Activated CD8-positive, alpha-beta T cell treated with anti-CD3 and anti-CD28 coated beads, Interleukin-2, amount 10 ng/mL, durations not matched to agents 7 days and 5 days (primary cell): Measurements from ENCODE around the gene EGLN1. TPM values are rescaled to one million over a fixed set of nuclear protein-coding genes. Genes with fewer than 3 reads are reported as not detected.

Source experiments
- ATAC-seq: fragments of 150-1000 bp; cut with Tn5 transposase; one replicate; pipeline ENCODE4 v1.10.0; 2021; ENCODE audit warnings: moderate library complexity
- CTCF ChIA-PET: fragments of 350-600 bp; sonication (Branson Sonifier 250); formaldehyde crosslinking; loops from one replicate; lab custom pipeline; 2021; ENCODE audit warnings: antibody characterized with exemption; lab: Charles Lee
- POLR2A ChIA-PET: fragments of 350-600 bp; sonication (Branson Sonifier 250); formaldehyde crosslinking; loops from one replicate; lab custom pipeline; 2021; ENCODE audit warnings: antibody characterized with exemption; lab: Charles Lee
- DNase-seq: peaks from one replicate; pipeline ENCODE4 v3.0.0-alpha.2; 2020
- H3K27ac Mint-ChIP-seq: one replicate; pipeline ENCODE4 v1.8.0; 2021; ENCODE audit warnings: mild to moderate bottlenecking, mixed read lengths
- H3K27me3 Mint-ChIP-seq: one replicate; pipeline ENCODE4 v1.8.0; 2021; ENCODE audit warnings: low read depth, mixed read lengths
- H3K36me3 Mint-ChIP-seq: one replicate; pipeline ENCODE4 v1.8.0; 2021; ENCODE audit warnings: low read depth, mixed read lengths
- H3K4me1 Mint-ChIP-seq: one replicate; pipeline ENCODE4 v1.8.0; 2021; ENCODE audit warnings: low read depth, mixed read lengths
- H3K4me3 Mint-ChIP-seq: one replicate; pipeline ENCODE4 v1.8.0; 2021; ENCODE audit warnings: mild to moderate bottlenecking, mixed read lengths
- H3K9me3 Mint-ChIP-seq: one replicate; pipeline ENCODE4 v1.8.0; 2022; ENCODE audit warnings: mixed read lengths; ENCODE audit not compliant: insufficient read depth
- total RNA-seq, 2 experiments: library from RNA; stranded (reverse); gene quantifications; one replicate each; pipeline ENCODE4 v1.2.3, GENCODE V29; 2021

Gene EGLN1
- total RNA-seq, 2 experiments from 2014 or later = 30.5 to 32.6 TPM

- ChIA-PET POLR2A (interaction anchor here (0.6 to 0.7 kb wide), 2 partner anchors 12 to 658 kb away, joined by 3 read pairs; partner anchors contain the start of gene EGLN1), CTCF (interaction anchor here (0.8 kb wide), 1 partner anchor 9 kb away, joined by 4 read pairs; no protein-coding TSS in a partner anchor)
- Mint-ChIP-seq H3K27me3 (no peaks in the 10 kb centered on the region), H3K36me3 (peaks cover 34% of the 10 kb centered on the region), H3K9me3 (no peaks in the 10 kb centered on the region), H3K4me1 (peaks cover 29% of the 10 kb centered on the region), H3K4me3 (no peak overlapping the region), H3K27ac (no peak overlapping the region)
- no peak for DNase-seq
- no peak for ATAC-seq
Observed at GRCh38 chr1:231410036-231410612, 12.0 kb downstream of the EGLN1 start.

- ChIA-PET POLR2A (no interaction called here), CTCF (no interaction called here)
- DNase-seq (no peak), ATAC-seq (no peak)
- Mint-ChIP-seq H3K27me3 (no peaks in the 10 kb centered on the region), H3K4me1 (peaks cover 20% of the 10 kb centered on the region), H3K36me3 (peaks cover 28% of the 10 kb centered on the region), H3K27ac (no peak overlapping the region), H3K9me3 (no peaks in the 10 kb centered on the region), H3K4me3 (no peak overlapping the region)
Observed at GRCh38 chr1:231408528-231409094, 13.5 kb downstream of the EGLN1 start.

GRCh38 chr1:231407547-231408396 lies 14.3 kb downstream of the EGLN1 start:
- no peak for DNase-seq
- H3K4me1 Mint-ChIP-seq = peaks cover 12% of the 10 kb centered on the region
- H3K36me3 Mint-ChIP-seq = peaks cover 21% of the 10 kb centered on the region
- H3K9me3 Mint-ChIP-seq = no peaks in the 10 kb centered on the region
- ChIA-PET CTCF (interaction anchor here (1.5 kb wide), 1 partner anchor 13 kb away, joined by 3 read pairs; no protein-coding TSS in a partner anchor), POLR2A (no interaction called here)
- H3K27me3 Mint-ChIP-seq = no peaks in the 10 kb centered on the region
- no peak overlapping the region for H3K4me3 Mint-ChIP-seq
- ATAC-seq = no peak
- H3K27ac Mint-ChIP-seq = no peak overlapping the region

- H3K27ac Mint-ChIP-seq = no peak overlapping the region
- peaks cover 6% of the 10 kb centered on the region for H3K4me1 Mint-ChIP-seq
- no peaks in the 10 kb centered on the region for H3K9me3 Mint-ChIP-seq
- no peak for DNase-seq
- ATAC-seq = no peak
- CTCF ChIA-PET = interaction anchor here (1.5 kb wide), 1 partner anchor 13 kb away, joined by 3 read pairs; no protein-coding TSS in a partner anchor
- H3K27me3 Mint-ChIP-seq = no peaks in the 10 kb centered on the region
- no peak overlapping the region for H3K4me3 Mint-ChIP-seq
- peaks cover 14% of the 10 kb centered on the region for H3K36me3 Mint-ChIP-seq
- POLR2A ChIA-PET = no interaction called here
Observed at GRCh38 chr1:231407049-231407448, 15.0 kb downstream of the EGLN1 start.

GRCh38 chr1:231404318-231404717 lies 17.8 kb downstream of the EGLN1 start:
- H3K4me3 Mint-ChIP-seq = no peak overlapping the region
- no peaks in the 10 kb centered on the region for H3K9me3 Mint-ChIP-seq
- peaks cover 14% of the 10 kb centered on the region for H3K36me3 Mint-ChIP-seq
- ChIA-PET POLR2A (no interaction called here), CTCF (no interaction called here)
- no peak for ATAC-seq
- DNase-seq = no peak
- no peaks in the 10 kb centered on the region for H3K27me3 Mint-ChIP-seq
- no peak overlapping the region for H3K27ac Mint-ChIP-seq
- H3K4me1 Mint-ChIP-seq = peaks cover 2% of the 10 kb centered on the region

GRCh38 chr1:231401478-231401877 lies 20.6 kb downstream of the EGLN1 start:
- Mint-ChIP-seq H3K4me1 (peaks cover 2% of the 10 kb centered on the region), H3K36me3 (peaks cover 15% of the 10 kb centered on the region), H3K9me3 (no peaks in the 10 kb centered on the region), H3K27ac (no peak overlapping the region), H3K4me3 (no peak overlapping the region), H3K27me3 (no peaks in the 10 kb centered on the region)
- CTCF ChIA-PET = interaction anchor here (1.4 to 2.0 kb wide), 3 partner anchors 9 to 189 kb away, joined by 4 to 5 read pairs (median 4); no protein-coding TSS in a partner anchor
- POLR2A ChIA-PET = no interaction called here
- DNase-seq (no peak), ATAC-seq (no peak)

- Mint-ChIP-seq H3K27ac (no peak overlapping the region), H3K4me1 (peaks cover 6% of the 10 kb centered on the region), H3K4me3 (no peak overlapping the region), H3K9me3 (no peaks in the 10 kb centered on the region), H3K36me3 (peaks cover 7% of the 10 kb centered on the region), H3K27me3 (no peaks in the 10 kb centered on the region)
- no peak for ATAC-seq
- ChIA-PET POLR2A (no interaction called here), CTCF (no interaction called here)
- no peak for DNase-seq
Observed at GRCh38 chr1:231397886-231398671, 24.0 kb downstream of the EGLN1 start.

- DNase-seq (no peak), ATAC-seq (no peak)
- ChIA-PET CTCF (no interaction called here), POLR2A (interaction anchor here (0.5 kb wide), 1 partner anchor 1764 kb away, joined by 3 read pairs; no protein-coding TSS in a partner anchor)
- Mint-ChIP-seq H3K4me1 (peaks cover 6% of the 10 kb centered on the region), H3K27ac (no peak overlapping the region), H3K36me3 (peaks cover 10% of the 10 kb centered on the region), H3K27me3 (no peaks in the 10 kb centered on the region), H3K4me3 (no peak overlapping the region), H3K9me3 (no peaks in the 10 kb centered on the region)
Observed at GRCh38 chr1:231396643-231397042, 25.4 kb downstream of the EGLN1 start.

GRCh38 chr1:231395998-231396390 lies 26.1 kb downstream of the EGLN1 start:
- Mint-ChIP-seq H3K9me3 (no peaks in the 10 kb centered on the region), H3K4me1 (peaks cover 8% of the 10 kb centered on the region), H3K27me3 (no peaks in the 10 kb centered on the region), H3K36me3 (peaks cover 11% of the 10 kb centered on the region), H3K4me3 (no peak overlapping the region), H3K27ac (no peak overlapping the region)
- ATAC-seq = no peak
- DNase-seq = no peak
- POLR2A ChIA-PET = no interaction called here
- CTCF ChIA-PET = no interaction called here

- Mint-ChIP-seq H3K27ac (no peak overlapping the region), H3K4me1 (peaks cover 11% of the 10 kb centered on the region)
- CTCF ChIA-PET = no interaction called here
Observed at GRCh38 chr1:231395076-231395997, 26.8 kb downstream of the EGLN1 start.

More at GRCh38 chr1:231395076-231395997, 26.8 kb downstream of the EGLN1 start:
- no peaks in the 10 kb centered on the region for H3K9me3 Mint-ChIP-seq
- H3K4me3 Mint-ChIP-seq = no peak overlapping the region
- no peak for DNase-seq
- POLR2A ChIA-PET = no interaction called here
- H3K36me3 Mint-ChIP-seq = peaks cover 11% of the 10 kb centered on the region
- ATAC-seq = no peak
- no peaks in the 10 kb centered on the region for H3K27me3 Mint-ChIP-seq
